GM21529 (cell line): Measurements from ENCODE around the gene PPP1R27.

Experiments
- ATAC-seq: cut with Tn5 transposase; IDR thresholded peaks from one replicate; pipeline ENCODE4 v1.9.1; 2021; ENCODE audit not compliant: unreplicated experiment

The PPP1R27 gene

DNA sequence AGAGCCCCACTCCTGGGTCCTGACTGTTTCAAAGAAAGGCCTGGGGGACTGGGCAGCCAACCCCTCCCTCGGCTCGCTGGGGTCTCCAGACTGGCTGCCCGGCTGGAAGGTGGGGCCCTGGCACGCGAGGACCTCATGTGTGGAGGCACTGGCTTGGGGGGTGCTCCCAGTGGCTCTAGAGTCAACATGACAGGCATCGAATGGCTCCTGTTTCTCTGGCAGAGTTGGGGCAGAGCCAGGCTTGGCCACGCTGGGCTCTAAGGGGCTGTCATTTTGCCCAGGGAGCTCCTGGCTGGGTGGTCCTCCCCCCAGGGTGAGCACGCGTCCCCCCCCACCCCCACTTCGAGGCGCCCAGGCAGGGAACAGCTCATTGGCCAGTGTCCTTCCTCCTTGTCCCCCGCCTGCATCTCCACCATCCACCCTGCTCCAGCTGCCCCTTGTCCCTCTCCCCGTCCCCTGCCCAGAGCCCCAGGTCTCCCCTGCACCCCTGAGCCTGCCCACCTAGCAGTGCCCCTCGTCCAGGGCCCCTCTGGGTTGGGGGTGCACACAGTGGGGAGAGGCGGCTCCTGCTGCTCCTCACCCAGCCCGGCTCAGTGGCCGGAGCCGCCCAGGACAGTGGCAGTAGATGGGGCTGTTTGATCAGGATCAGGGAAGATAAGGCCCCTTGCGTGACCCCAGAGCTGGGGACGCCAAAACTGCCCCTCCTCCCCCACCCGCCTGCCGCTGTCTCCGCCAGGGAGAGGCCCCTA is 28.2 kb downstream of the PPP1R27 start:
- no peak for ATAC-seq

- ATAC-seq, result no peak
These were observed 29.0 kb downstream of the PPP1R27 start for GRCh38 chr17:81805707-81806460.

GRCh38 chr17:81804559-81805399 is 30.1 kb downstream of the PPP1R27 start:
- no peak for ATAC-seq

- no peak for ATAC-seq
These were observed 30.9 kb downstream of the PPP1R27 start, which contains the start of gene GCGR for GRCh38 chr17:81803728-81804558. TSS of gene GCGR (plus strand) at chr17:81804150. CDS start at chr17:81809019, 4,869 bp downstream.

- no peak for ATAC-seq
These were observed 31.8 kb downstream of the PPP1R27 start for GRCh38 chr17:81802856-81803643.

- ATAC-seq, result no peak
These were observed 32.6 kb downstream of the PPP1R27 start for GRCh38 chr17:81802048-81802758.

DNA sequence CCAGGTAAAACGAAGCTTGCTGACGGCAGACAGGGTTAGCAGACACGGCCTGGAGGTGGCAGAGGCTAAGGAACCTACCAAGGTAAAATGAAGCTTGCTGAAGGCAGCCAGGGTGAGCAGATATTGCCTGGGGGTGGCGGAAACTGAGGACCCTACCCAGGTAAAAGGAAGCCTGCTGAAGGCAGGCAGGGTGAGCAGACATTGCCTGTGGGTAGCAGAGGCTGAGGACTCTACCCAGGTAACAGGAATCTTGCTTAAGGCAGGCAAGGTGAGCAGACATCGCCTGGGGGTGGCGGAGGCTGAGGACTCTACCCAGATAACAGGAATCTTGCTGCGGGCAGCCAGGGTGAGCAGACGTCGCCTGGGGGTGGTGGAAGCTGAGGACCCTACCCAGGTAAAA is 33.5 kb downstream of the PPP1R27 start:
- ATAC-seq, result no peak

- ATAC-seq, result no peak
These were observed 40.3 kb downstream of the PPP1R27 start for GRCh38 chr17:81794509-81794908.

GRCh38 chr17:81794074-81794476 is 40.8 kb downstream of the PPP1R27 start:
- no peak for ATAC-seq

DNA sequence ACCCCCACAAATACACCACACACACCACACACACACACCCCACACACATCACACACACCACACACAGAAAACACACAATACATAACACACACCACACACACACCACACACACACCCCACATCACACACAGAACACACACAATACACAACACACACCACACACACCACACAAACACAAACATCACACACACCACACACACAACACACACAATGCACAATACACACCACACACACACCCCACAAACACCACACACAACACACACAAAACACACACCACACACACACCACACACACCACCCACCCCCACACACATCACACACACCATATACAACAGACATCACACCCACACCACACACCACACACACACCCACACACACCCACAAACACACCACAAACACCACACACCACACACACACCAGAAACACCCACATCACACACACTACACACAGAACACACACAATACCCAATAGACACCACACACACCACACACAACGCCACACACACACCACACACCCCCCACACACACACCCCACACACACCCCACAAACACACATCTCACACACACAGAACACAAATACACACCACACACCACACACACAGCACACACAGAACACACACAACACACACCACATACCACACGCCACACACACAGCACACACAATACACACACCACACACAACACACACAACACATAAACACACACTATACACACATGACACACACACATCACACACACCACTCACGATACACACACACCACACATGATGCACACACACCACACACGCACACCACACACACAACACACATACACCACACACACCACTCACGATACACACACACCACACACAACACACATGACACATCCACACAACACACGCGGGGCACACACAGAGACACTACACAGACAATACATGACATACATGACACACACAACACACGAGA is 41.9 kb downstream of the PPP1R27 start:
- ATAC-seq, result no peak
